GM19468 (cell line): Measurements from ENCODE around the gene ZNF331.

Experiments
- ATAC-seq: cut with Tn5 transposase; IDR thresholded peaks from one replicate; pipeline ENCODE4 v1.9.1; 2021; ENCODE audit warnings: mild to moderate bottlenecking, moderate library complexity, moderate number of reproducible peaks; ENCODE audit not compliant: unreplicated experiment; ENCODE audit errors: extremely low read depth

ZNF331 gene

DNA sequence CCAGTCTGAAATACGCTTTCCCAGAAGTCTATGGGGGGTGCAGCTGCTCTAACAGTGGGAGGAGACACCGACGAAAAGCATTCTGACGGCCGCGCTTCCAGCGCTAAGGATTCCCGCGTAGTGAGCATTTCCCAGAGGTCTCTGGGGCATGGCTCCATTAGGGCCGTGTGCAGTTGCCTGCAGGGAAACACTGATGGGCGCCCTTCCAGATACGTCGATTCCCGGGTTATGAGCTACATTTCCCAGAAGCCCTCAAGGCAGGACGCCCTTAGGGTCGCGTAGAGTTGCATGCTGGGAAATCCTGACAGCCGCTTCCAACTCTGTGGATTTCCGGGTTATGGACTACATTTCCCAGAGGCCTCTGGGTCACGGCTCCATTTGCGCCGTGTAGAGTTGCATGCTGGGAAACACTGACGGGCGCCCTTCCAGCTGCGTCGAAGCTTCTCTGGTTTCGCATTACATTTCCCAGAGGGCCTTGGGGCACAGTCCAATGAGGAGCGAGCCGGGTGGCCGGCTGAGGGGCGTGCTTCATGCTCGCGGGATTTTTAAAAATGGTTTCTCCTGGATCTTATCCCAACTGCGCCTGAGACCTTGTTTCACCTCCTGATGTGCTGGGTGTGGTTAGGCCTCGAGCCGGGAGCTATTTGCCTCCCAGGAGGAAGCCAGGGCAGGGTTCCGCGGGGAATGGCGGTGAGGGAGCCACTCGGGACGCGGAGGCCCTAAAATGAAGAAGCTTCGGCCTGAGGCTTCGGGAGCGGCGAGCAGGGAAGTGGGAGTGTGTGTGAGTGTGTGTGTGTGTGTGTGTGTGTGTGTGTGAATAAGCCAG lies 17.2 kb upstream of the ZNF331 start:
- peak; percentile 92 for ATAC-seq

DNA sequence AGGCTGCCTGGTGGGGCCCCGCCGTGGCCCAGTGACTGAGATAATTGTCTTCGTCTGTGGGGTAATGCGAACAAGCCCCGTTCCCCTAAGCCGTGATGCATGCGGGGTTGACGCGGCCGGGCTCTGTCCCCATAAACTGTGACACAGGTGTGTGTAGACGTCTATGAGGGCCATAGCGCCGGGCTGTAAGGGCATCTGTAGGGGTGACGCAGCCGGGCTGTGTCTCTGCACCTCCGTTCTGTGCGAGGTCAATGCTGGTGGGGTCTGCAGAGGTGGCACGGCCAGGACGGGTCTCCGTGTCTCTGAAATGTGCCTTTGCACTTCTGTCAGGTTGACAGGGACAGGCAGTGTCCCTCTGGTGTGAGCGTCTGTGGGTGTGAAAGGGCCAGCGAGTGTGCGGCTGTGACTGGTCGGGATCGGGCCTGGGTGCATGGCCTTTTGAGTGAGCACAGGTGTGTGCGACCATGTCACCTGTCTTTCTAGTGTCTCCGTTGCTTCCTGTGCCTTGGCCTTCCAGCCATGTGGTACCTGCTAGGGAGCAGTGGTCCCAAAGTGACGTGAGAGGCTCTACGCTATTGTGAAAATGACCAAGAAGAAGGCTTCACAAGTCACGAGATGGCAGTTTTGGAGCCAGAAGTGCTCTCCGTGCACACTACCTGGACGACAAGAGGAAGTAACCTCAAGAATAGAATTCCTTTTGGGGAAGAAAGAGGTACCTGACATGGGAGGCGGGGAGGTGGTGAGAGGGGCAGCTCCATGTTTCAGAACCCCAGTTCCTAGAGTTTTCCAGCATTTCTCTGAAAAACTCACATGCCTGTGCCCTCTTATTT lies 16.4 kb upstream of the ZNF331 start:
- ATAC-seq: no peak

DNA sequence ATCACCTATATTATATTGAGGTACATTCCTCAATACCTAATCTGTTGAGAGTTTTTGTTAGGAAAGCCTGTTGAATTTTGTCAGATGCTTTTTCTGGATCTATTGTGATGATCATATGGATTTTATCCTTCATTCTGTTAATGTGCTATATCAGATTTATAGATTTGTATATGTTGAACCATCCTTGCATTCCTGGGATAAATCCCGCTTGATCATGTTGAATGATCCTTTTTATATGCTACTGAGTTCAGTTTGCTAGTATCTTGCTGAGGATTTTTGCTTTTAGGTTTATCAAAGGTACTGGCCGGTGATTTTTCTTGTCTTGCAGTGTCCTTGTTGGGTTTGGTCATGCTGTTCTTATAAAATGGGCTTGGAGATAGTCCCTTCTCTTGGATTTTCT lies 12.0 kb upstream of the ZNF331 start:
- no peak for ATAC-seq

DNA sequence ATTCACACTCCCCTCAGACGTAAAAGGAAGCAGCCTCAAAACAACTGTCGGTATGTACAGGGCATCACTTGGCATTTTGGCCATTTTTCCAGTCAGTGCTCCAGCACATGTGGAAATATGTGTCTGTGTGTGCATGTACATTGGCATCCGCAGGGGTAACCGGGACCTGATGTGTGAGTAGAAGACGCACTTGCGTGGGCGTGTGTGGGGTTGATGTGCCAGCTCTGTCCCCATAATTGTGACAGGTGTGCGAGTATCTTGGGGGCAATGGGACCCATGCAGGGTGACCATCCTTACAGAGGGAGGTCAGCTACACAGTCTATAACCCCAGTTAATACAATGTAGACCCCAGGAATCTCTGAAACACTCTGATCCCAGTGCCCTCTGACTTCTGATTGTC lies 7.3 kb upstream of the ZNF331 start:
- ATAC-seq: no peak

DNA sequence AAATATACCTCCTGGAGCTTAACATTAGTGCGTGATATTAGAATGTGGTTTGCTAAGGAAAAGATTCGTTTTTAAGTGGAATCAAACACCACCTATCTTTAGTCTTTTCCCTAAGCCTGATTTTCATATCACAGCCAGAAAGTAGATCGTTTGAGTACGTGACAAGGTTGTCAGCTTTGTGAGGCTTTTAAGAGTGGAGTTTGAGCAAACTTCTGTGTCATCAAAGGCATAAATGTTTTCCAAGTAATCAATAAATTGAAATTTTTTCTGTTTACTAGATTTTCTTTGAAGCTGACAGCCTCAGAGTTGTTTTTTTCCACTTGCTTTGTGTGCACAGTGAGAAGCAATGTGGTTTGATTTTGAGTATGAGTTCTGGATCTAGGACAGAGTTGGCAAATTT lies 6.5 kb upstream of the ZNF331 start:
- no peak for ATAC-seq

DNA sequence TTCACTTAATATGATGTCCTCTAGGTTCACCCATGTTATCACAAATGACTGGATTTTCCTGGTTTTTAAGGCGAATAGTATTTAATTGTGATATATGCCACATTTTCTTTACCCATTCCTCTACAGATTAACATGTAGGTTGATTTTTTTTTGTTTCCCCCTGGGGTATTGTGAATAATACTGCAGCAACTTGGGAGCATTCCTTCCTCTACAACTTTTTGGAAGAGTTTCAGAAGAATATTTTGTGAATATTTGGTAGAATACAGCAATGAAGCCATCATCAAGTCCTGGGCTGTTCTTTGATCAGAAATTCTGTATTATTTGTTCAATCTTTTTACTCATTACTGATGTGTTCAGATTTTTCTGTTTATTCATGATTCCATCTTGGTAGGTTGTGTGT lies 5.6 kb upstream of the ZNF331 start:
- ATAC-seq: no peak

DNA sequence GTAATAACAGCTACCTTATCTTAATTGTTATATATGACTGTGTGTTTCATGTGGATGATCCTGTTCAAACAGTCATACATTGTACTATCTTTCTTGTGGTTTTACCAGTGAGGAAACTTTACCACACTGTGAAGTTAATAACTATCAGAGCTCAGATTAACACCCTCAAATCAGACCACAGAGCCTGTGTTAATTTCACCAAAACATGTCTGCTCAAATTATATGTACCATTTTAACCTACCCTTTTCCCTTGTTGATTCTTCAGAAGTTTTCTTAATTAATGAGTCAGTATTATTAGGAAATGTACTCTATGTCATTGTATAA lies 1.8 kb upstream of the ZNF331 start:
- ATAC-seq: no peak

DNA sequence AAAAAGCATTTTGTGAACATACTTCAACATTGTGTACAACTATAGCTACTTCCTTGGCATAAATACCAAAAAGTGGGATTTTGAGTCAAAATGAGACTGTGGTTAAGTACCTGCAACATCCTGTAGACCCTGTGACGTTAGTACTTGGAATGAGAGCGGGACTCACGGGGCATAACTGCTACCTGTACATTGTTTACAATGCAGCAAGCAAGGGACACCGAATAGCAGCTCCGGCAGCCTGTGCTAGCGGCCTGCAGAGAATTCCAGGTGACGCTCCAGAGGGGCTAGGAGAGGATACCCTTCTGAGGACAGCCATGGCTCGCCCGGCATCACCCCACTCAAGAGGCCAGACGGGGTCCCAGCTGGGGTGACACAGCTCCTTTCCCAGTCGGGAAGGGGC lies 824 bp upstream of the ZNF331 start:
- ATAC-seq: no peak

DNA sequence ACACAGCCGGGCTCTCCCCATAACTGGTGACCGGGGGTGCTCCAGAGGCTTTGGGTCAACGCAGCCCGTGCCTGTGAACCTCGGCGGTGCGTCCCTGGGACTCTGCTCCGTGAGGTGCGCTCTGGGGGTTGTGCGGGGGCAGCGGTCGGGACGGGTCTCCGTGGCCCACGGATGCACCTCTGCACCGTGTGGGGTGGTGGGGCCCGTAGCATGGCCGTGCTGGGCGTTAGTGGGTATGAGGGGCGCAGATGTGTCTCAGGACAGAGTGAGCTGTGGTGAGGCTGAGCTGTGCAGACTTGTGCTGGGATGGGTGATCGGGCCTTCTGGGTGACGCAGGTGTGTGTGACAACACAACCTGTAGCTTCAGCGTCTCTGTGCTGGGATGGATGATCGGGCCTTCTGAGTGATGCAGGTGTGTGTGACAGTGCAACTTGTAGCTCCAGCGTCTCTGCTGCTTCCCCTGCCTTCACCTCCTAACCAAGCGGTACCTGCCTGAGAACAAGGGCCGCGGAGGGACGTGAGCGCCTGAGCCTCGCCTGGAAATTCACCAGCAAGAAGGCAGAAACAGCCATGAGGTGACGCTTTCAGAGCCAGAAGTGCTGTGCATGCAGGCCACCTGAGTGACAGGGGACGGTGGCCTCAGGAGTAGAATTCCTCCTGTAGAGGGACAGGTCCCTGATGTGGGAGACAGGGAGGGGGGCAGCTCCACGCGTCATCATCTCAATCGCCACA lies 599 bp downstream of the ZNF331 start:
- ATAC-seq: no peak

DNA sequence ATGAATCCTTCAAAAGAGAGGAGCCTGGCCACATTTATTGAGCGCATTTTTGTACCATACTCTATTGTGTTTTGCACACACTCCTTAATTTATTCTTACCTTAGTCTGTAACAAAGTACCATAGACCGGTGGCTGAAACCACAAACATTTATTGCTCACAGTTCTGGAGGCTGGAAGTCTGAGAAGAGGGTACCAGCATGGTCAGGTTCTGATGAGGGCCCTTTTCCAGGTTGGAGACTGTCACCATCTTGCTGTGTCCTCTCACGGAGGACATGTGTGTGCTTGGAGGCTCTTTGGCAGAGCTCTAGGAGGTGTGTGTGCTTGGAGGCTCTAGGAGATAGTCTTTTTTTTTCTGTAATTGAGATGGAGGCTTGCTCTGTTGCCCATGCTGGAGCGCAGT lies 2.1 kb downstream of the ZNF331 start:
- ATAC-seq: no peak

DNA sequence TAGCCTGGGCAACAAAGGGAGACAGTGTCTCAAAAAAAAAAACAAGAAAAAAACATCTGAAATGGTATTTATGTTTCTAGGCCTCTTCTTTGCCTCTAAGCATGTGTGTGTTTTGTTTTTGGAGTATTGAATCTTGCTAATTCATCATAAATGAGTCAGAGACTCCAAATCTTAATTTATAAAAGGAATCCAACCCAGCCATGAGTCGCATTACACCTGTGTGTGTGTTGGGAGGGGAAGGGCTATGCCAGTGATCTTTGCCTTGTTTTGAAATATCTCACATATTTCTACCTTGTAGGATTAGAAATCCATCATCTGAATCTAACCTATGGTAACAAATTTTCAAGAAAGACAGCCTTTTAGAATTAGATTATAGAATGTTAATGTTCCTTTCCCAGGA lies 4.0 kb downstream of the ZNF331 start:
- ATAC-seq: no peak

DNA sequence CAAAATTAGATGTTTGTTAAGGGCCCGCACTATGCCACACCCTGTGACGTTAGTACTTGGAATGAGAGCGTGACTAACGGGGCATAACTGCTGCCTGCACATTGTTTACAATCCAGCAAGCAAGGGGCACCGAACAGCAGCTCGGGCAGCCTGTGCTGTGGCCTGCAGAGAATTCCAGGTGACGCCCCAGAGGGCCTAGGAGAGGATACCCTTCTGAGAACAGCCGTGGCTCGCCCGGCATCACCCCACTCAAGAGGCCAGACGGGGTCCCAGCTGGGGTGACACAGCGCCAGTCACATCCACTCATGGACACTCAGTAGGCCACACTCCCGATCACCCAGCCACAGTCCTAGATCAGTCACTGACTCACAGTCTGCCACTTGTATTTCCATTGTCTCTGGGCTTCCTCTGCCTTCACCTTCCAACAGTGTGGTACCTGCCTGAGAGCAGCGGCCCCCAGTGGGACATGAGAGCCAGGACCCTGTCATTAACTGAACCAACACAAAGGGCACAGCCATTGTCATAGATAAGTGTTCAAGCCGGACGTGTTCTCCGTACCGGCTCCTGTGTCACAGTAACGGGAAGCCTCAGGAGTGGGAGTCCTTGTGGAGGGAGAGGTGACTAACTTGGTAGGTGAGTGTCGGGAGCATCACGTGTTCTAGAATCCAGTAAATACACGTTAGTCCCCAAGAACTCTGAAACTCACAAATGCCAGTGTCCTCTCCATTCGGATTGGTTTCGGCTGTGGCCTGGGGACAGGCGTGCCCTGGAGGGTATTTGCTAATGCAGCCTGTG lies 7.5 kb downstream of the ZNF331 start:
- no peak for ATAC-seq

DNA sequence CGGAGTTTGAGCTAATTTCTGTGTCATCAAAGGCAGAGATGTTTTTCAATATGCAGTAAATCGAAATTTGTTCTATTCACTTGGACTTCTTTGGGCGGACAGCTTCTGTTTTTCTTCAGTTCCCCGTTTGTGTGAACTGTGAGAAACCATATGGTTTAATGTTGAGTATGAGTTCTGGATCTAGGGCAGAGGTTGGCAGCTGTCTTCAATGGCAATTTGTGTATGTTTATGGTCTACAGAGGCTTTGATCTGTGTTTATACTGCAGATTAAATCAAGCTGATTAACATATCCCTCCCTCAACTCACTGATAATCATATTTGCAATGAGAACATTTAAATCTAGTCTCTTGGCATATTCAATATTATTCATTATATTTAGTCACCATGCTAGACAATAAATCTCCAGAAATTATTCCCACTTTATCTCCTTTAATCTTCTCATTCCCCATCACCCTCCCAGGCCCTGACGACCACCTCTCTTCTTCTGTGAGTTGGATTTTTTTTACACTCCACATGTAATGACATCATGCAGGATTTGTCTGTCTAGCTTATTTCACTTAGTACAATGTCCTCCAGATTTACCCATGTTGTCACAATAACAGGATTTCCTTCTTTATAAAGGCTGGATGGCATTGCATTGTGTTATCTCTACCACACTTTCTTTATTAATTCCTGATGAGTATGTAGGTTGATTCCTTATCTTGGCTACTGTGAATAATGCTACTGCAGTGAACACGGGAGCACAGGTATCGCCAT lies 9.0 kb downstream of the ZNF331 start:
- ATAC-seq: no peak

DNA sequence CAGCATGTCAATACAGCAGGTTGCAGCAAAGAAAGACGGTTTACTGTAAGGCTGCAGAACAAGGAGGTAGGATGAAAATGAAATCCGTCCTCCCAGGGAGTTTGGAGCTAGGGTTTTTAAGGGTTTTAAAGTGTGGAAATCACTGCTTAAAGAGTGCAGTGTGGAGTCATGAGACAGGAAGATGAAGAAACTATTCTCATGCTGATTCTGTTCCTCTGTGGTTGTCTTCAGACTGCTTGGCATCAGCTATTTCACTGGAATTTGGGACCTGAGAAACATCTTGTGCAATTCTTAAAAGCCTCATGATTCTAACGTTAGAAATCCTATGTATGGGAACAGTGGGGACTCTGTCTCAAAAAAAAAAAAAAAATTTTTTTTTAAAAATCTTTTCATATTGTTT lies 11.4 kb downstream of the ZNF331 start:
- ATAC-seq: no peak

DNA sequence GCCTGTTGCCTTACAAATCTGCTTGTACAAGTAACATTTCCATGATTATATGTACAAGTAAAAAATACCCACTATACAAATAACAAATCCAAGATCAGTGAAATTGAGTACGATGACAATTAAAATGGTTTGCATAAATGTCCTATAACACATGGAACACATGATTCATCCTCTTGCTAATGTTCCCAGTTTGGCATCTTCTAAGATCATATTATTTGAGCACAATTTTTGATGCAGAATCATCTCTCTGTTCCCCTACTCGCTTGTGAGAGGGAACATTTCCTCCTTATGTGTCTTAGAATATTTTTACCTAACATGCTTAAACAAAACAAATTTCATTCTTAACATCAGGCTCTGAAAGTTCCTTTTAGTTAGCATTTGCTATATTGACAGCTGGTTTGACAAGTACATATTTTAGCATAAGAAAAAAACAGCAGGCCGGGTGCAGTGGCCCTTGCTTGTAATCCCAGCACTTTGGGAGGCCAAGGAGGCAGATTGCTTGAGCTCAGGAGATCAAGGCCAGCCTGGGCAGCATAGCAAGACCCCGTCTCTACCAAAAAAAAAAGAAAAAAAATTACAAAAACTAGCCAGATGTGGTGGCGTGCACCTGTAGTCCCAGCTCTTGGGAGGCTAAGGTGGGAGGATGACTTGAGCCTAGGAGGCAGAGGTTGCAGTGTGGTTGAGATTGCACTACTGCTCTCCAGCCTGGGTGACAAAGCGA lies 14.2 kb downstream of the ZNF331 start:
- no peak for ATAC-seq

DNA sequence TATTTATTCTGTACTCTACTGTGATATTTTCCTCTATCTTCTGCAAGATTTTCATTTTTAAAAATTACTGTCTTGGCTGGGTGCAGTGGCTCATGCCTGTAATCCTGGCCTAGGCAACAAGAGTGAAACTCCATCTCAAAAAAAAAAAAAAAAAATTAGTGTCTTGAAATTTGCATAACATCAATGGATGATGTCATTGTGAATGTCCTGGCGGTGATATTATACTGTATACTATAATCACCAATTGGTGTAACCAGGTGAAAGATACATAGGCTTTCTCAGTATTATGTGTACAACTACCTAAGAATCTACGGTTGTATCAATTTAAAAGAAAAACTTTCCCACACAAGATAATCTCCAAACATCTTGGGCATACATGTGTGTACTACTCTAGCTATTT lies 15.2 kb downstream of the ZNF331 start:
- ATAC-seq: no peak

DNA sequence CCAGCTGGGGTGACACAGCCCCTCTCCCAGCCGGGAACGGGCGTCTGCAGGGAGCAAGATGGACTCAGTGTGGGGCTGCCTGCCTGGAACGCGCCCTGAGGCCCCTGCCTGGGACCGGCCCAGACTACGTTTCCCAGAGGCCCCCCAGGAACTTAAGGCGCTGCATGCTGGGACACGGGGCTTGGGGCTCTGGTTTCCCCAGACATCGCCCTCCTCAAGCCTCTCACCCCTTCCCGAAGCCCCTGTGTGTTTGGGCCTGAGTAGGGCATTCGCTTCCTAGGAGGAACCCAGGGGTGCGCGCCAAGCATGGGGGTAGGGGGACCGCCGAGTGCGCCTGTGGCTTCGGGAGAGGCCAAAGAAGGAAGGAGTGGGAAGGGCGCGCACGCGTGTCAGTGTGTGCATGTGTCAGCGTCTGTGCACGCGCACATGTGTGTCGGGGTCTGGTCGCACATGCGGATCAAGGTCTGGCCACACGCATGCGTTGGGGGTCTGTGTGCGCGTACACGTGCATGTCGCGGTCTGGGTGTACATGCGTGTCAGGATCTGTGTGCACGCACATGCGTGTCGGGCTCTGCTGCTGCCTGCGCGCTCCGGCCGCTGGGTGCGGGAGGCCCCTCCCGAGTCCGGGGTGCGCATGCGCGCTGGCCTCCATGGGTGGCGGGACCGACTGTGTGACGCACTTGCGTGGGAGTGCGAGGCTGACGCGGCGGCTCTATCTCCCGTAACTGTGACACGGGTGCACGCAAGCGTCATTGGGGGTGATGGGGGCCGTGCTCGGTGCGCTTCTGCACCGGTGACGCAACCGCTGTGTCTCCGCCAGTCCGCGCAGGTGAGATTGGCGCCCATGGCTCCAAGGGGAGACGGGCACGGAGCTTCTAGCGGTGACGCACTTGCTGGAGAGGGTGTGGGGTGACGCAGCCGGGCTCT lies 16.2 kb downstream of the ZNF331 start:
- ATAC-seq: no peak

DNA sequence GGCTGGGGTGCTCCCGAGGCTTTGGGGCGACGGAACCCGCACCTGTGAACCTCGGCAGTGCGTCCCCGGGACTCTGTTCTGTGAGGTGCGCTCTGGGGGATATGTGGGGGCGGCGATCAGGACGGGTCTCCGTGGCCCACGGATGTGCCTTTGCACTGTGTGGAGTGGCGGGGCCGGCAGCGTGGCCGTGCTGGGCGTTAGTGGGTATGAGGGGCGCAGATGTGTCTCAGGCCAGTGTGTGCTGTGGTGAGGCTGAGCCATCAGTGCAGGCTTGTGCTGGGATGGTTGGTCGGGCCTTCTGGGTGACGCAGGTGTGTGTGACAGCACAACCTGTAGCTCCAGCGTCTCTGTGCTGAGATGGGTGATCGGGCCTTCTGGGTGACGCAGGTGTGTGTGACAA lies 16.9 kb downstream of the ZNF331 start:
- ATAC-seq: no peak
